HEK293T (cell line): Measurements from ENCODE around the gene MMGT1.

Source experiments
- CTCF ChIA-PET: fragments of 350-600 bp; formaldehyde crosslinking; extraction: SDS; loops from one replicate; lab custom pipeline; 2021; ENCODE audit warnings: antibody characterized with exemption, inconsistent platforms; lab: Yijun Ruan, JAX
- POLR2A ChIA-PET: fragments of 350-600 bp; formaldehyde crosslinking; extraction: SDS; loops from one replicate; lab custom pipeline; 2020; ENCODE audit warnings: antibody characterized with exemption, inconsistent platforms; lab: Yijun Ruan, JAX
- DNase-seq: peaks from one replicate; pipeline ENCODE4 v3.0.0; 2012; ENCODE audit warnings: mixed read lengths; ENCODE audit errors: extremely low spot score
- ARNT ChIP-seq: fragments of 450-650 bp; IDR thresholded peaks from 2 replicates; pipeline ENCODE4 v1.6.1; 2017; ENCODE audit warnings: mild to moderate bottlenecking
- BHLHE40 ChIP-seq: fragments of 450-650 bp; IDR thresholded peaks from 2 replicates; pipeline ENCODE4 v1.6.1; 2016; ENCODE audit warnings: mild to moderate bottlenecking, moderate library complexity, borderline replicate concordance
- CTBP1 ChIP-seq: fragments of 450-650 bp; IDR thresholded peaks from 2 replicates; pipeline ENCODE4 v1.6.1; 2016; ENCODE audit warnings: borderline replicate concordance
- ELF4 ChIP-seq: fragments of 450-650 bp; IDR thresholded peaks from 2 replicates; pipeline ENCODE4 v1.6.1; 2017; ENCODE audit warnings: antibody characterized with exemption
- FOXA1 ChIP-seq: fragments of 450-650 bp; IDR thresholded peaks from 2 replicates; pipeline ENCODE4 v1.6.1; 2016; ENCODE audit warnings: mild to moderate bottlenecking
- FOXK2 ChIP-seq: fragments of 450-650 bp; IDR thresholded peaks from 2 replicates; pipeline ENCODE4 v1.6.1; 2016; ENCODE audit warnings: mild to moderate bottlenecking
- FOXM1 ChIP-seq: fragments of 450-650 bp; IDR thresholded peaks from 2 replicates; pipeline ENCODE4 v1.6.1; 2017; ENCODE audit warnings: mild to moderate bottlenecking, borderline replicate concordance
- HDGF ChIP-seq: fragments of 450-650 bp; IDR thresholded peaks from 2 replicates; pipeline ENCODE4 v1.6.1; 2017; ENCODE audit warnings: antibody characterized with exemption, borderline replicate concordance
- L3MBTL2 ChIP-seq: fragments of 450-650 bp; conservative IDR thresholded peaks from 2 replicates; pipeline ENCODE4 v1.6.1; 2016; ENCODE audit warnings: mild to moderate bottlenecking
- LEF1 ChIP-seq: fragments of 450-650 bp; IDR thresholded peaks from 2 replicates; pipeline ENCODE4 v1.6.1; 2017; ENCODE audit warnings: mild to moderate bottlenecking, borderline replicate concordance
- NFRKB ChIP-seq: fragments of 450-650 bp; IDR thresholded peaks from 2 replicates; pipeline ENCODE4 v1.6.1; 2016; ENCODE audit warnings: mild to moderate bottlenecking, moderate library complexity
- SP1 ChIP-seq: fragments of 450-650 bp; IDR thresholded peaks from 2 replicates; pipeline ENCODE4 v1.6.1; 2017
- SUZ12 ChIP-seq: fragments of 450-650 bp; IDR thresholded peaks from 2 replicates; pipeline ENCODE4 v1.6.1; 2016; ENCODE audit warnings: mild to moderate bottlenecking
- TARDBP ChIP-seq: fragments of 450-650 bp; IDR thresholded peaks from 2 replicates; pipeline ENCODE4 v1.6.1; 2016
- ZNF384 ChIP-seq: fragments of 450-650 bp; IDR thresholded peaks from 2 replicates; pipeline ENCODE4 v1.6.1; 2016
- TF ChIP-seq, protein P1 (sequence below): fragments of 450-650 bp; IDR thresholded peaks from 2 replicates; pipeline ENCODE4 v1.6.1; 2016

MMGT1 gene

DNA sequence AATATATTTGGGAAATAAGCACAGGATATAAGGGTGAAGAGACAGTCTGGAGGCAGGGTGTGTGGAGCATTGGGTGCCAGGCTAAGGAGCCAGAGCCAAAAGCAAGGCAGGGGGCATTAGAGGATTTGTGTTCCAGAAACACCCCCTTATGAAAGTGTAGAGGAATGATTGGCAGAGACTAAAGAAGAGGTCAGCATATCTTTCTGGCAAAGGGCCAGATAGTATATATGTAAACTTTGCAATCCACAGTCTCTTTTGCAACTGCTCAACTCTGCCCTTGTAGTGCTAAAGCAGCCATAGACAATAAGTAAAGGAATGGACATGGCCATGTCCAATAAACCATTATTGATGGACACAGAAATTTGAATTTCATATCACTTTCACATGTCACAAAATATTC, 7.9 kb upstream of the MMGT1 start:
- TF ChIP-seq TARDBP (no peak), FOXM1 (no peak), ARNT (no peak), SP1 (no peak), FOXA1 (no peak), ELF4 (no peak), CTBP1 (no peak), NFRKB (no peak), SUZ12 (no peak), L3MBTL2 (no peak), ZNF384 (no peak), BHLHE40 (no peak), HDGF (no peak), LEF1 (no peak), FOXK2 (no peak)
- TF ChIP-seq, protein P1, sequence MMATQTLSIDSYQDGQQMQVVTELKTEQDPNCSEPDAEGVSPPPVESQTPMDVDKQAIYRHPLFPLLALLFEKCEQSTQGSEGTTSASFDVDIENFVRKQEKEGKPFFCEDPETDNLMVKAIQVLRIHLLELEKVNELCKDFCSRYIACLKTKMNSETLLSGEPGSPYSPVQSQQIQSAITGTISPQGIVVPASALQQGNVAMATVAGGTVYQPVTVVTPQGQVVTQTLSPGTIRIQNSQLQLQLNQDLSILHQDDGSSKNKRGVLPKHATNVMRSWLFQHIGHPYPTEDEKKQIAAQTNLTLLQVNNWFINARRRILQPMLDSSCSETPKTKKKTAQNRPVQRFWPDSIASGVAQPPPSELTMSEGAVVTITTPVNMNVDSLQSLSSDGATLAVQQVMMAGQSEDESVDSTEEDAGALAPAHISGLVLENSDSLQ: no peak
- no peak for DNase-seq
- ChIA-PET POLR2A (no interaction called here), CTCF (no interaction called here)

DNA sequence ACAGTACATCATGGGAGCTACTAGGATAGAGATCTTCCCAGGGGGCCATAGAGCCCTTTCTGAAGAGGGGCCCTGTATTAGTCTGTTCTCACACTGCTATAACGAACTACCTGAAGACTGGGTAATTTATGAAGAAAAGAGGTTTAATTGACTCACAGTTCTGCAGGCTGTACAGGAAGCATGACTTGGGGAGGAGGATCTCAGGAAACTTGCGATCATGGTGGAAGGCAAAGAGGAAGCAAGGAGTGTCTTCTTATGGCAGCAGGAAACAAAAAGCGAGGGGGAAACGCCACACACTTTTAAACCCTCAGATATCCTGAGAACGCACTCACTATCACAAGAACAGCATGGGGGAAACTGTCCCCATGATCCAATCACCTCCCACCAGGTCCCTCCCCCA, 7.2 kb upstream of the MMGT1 start:
- DNase-seq: no peak
- no peak for TF ChIP-seq SP1
- TF ChIP-seq NFRKB: no peak
- no peak for TF ChIP-seq L3MBTL2
- TF ChIP-seq LEF1: no peak
- no peak for TF ChIP-seq TARDBP
- no peak for TF ChIP-seq FOXM1
- TF ChIP-seq SUZ12: no peak
- TF ChIP-seq ZNF384: no peak
- no peak for TF ChIP-seq ELF4
- TF ChIP-seq FOXK2: no peak
- no peak for TF ChIP-seq FOXA1
- TF ChIP-seq CTBP1: no peak
- TF ChIP-seq, protein P1: no peak
- TF ChIP-seq HDGF: no peak
- TF ChIP-seq ARNT: no peak
- TF ChIP-seq BHLHE40: no peak
- POLR2A ChIA-PET: no interaction called here
- CTCF ChIA-PET: no interaction called here

DNA sequence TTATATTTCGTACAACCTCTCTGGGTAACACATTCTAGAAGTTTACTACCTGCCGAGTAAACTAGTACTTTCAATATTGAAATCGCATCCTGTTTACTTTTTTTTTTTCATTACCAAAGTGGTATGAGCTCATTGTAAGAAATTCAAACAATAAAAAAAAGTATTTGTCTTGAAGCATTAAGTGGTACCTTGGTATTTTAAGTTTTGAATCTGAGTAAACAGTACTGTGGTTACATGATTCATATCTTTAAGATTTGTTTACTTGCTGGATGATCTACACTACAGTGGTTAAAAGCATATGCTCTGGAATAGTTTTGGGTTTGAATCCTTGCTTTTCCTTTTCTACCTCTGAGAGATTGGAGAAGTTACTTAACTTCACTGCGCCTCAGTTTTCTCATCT, 3.8 kb upstream of the MMGT1 start:
- POLR2A ChIA-PET: no interaction called here
- DNase-seq: no peak
- no peak for TF ChIP-seq SUZ12
- TF ChIP-seq ELF4: no peak
- no peak for TF ChIP-seq NFRKB
- TF ChIP-seq, protein P1: no peak
- TF ChIP-seq FOXM1: no peak
- no peak for TF ChIP-seq ZNF384
- TF ChIP-seq TARDBP: no peak
- no peak for TF ChIP-seq FOXA1
- CTCF ChIA-PET: interaction anchor here (0.6 kb wide), 1 partner anchor 674 kb away, joined by 6 read pairs; no protein-coding TSS in a partner anchor

DNA sequence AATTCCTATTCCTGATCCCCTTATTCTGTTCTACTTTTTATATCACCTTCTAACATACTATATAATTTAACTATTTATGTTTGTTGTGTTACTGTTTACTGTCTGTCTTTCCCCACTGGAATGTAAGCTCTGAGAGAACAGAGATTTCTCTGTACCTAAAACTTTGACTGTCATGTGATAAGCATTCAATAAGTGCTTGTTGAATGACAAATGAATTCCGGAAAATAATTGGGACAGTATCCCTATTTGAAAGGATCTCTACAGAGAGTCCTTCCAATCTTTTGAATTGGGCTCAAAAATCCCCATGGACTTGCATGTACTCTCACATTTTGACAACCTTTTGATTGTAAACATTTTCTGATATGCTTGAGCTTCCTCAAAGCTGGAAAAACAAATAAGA, 1.6 kb upstream of the MMGT1 start:
- ChIA-PET CTCF (no interaction called here), POLR2A (no interaction called here)
- DNase-seq: no peak
- TF ChIP-seq ELF4: no peak
- no peak for TF ChIP-seq HDGF
- TF ChIP-seq L3MBTL2: no peak
- no peak for TF ChIP-seq NFRKB
- TF ChIP-seq BHLHE40: no peak
- no peak for TF ChIP-seq TARDBP
- TF ChIP-seq FOXK2: no peak

DNA sequence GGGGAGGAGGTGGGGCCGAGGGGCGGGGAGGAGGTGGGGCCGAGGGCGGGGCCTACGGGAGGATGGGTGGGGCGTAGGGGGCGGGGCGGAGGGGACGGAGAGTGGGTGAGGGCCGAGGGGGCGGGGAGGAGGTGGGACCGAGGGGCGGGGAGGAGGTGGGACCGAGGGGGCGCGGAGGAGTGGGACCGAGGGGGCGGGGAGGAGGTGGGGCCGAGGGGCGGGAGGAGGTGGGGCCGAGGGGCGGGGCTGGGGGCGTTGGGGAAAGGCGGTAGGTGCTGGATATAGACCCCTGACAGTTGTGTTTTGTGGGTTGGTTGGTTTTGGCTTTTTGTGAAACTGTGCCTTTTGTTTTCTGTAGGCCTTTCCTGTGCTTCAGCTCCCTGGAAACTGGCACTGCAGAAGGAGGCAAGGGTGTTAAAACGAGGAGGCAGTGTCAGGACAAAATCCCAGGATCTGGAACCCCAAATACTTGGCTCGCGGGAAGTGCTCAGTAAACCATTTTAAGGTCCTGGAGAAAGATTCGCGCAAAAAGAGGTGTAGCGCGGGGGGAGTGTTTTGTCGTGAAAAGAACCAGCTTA, 580 bp upstream of the MMGT1 start:
- TF ChIP-seq TARDBP (no peak), CTBP1 (no peak), FOXA1 (no peak), LEF1 (no peak), ELF4 (no peak), L3MBTL2 (no peak), SP1 (no peak), ZNF384 (no peak)
- ChIA-PET POLR2A (interaction anchor here (0.6 to 1.6 kb wide), 4 partner anchors 12 to 459 kb away, joined by 3 to 7 read pairs (median 4); no protein-coding TSS in a partner anchor), CTCF (no interaction called here)
- peak; percentile 89 for DNase-seq

DNA sequence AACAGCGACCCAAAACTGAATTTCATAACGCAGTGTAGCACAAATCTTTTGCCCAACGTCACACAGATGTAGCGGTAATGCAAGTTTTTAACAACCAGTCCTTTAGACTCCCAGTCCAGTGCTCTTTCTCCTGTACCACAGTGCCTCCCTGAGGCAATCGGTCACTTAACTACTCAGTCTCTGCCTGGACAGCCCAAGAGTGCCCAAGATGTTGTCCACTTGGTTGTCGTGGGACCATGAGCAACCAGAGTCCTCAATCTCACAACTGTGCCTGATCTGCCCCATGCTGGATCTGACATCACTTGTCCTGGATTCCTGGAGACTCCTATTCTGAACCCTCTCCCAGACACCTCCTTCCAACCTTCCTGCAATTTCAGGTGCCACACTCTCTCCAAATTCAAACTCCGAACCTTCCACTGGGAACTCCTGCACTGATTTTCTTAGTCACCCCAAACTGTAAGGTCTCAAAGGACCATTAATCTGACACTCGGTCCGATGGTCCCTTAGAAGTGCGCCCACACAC, 702 bp downstream of the MMGT1 start:
- ChIA-PET POLR2A (interaction anchor here (1.0 to 1.6 kb wide), 4 partner anchors 13 to 43 kb away, joined by 3 to 7 read pairs (median 4); no protein-coding TSS in a partner anchor), CTCF (no interaction called here)
- DNase-seq: peak; percentile 28
- TF ChIP-seq ELF4: no peak
- TF ChIP-seq BHLHE40: no peak
- TF ChIP-seq LEF1: no peak
- no peak for TF ChIP-seq HDGF
- TF ChIP-seq NFRKB: no peak
- no peak for TF ChIP-seq FOXM1
- TF ChIP-seq, protein P1: no peak
- no peak for TF ChIP-seq TARDBP
- TF ChIP-seq FOXK2: no peak
- TF ChIP-seq ARNT: no peak
- TF ChIP-seq L3MBTL2: no peak
- no peak for TF ChIP-seq SP1
- no peak for TF ChIP-seq CTBP1
- no peak for TF ChIP-seq ZNF384
- no peak for TF ChIP-seq FOXA1
- no peak for TF ChIP-seq SUZ12
